ENCODE data around the gene GDPD3.
"Not testable (repeated sequence)": the region's sequence is repeated elsewhere in the genome, so short reads cannot be mapped to it uniquely, and the experiment has no call there.

Gene GDPD3

DNA sequence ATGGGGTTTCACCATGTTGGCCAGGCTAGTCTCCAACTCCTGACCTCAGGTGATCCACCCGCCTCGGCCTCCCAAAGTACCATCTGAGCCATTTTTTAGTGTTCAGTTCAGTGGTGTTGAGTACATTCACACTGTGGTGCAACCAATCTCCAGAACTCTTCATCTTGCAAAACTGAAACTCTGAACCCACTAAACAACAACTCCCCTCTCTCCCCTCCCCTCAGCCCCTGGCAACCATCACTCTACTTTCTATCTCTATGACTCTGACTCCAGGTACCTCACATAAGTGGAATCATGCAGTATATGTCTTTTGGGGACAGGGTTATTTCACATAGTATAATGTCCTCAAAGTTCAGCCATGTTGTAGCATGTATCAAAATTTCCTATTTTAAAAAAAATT, 28.4 kb upstream of the GDPD3 start:
- H3K4me1 Mint-ChIP-seq = peaks cover 13% of the 10 kb centered on the region
- DNase-seq (ENCODE audit: low spot score in 2 of 2) (no peak), ATAC-seq (replicated peaks; ENCODE audit: extremely low read depth, poor library complexity, severe bottlenecking) (no peak)
- H3K36me3 Mint-ChIP-seq (ENCODE audit: insufficient read depth) = peaks cover 2% of the 10 kb centered on the region
- no peaks in the 10 kb centered on the region for H3K9me3 Mint-ChIP-seq
- no peaks in the 10 kb centered on the region for H3K27me3 Mint-ChIP-seq
- no peak overlapping the region for H3K27ac Mint-ChIP-seq (ENCODE audit: low read depth)
- no peak overlapping the region for H3K4me3 Mint-ChIP-seq

DNA sequence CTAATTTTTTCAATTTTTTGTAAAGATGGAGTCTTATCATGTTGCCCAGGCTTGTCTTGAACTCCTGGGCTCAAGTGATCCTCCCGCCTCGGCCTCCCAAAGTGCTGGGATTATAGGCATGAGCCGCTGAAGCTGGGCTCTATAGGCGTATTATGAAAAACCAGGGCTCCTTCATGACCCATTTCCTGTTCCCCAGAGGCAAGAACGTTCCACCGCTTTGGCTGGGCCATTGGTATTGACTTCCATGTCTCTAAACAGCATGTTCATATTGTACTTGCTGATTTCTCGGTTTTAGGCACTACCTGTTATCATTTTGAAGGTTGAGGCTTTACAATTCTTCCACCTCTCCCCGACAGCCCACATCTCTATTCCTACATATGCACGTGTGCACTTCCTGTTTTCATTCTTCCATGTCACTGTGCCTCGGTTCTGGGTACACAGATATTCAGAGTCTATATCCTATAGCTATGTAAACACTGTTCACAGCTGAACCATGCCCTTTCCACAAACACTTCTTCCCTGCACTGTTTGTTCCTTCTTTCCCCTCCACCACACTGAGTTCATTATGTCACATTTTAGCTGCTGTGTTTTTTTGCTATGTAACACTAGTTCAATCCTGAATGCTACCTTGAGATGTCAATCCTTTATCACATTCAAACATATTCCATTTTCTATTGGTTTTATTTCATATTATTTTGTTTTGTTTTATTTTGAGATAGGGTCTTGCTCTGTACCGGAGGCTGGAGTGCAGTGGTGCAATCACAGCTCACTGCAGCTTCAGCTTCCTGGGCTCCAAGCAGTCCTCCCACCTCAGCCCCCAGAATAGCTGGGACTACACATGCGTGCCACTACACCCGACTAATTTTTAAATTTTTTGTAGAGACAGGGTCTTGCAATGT, 26.5 kb upstream of the GDPD3 start:
- ATAC-seq (replicated peaks; ENCODE audit: extremely low read depth, poor library complexity, severe bottlenecking) = no peak
- Mint-ChIP-seq H3K27me3 (no peaks in the 10 kb centered on the region), H3K9me3 (no peaks in the 10 kb centered on the region), H3K36me3 (ENCODE audit: insufficient read depth) (peaks cover 2% of the 10 kb centered on the region), H3K27ac (ENCODE audit: low read depth) (no peak overlapping the region), H3K4me3 (no peak overlapping the region), H3K4me1 (peaks cover 13% of the 10 kb centered on the region)
- DNase-seq (ENCODE audit: low spot score in 2 of 2) = no peak

DNA sequence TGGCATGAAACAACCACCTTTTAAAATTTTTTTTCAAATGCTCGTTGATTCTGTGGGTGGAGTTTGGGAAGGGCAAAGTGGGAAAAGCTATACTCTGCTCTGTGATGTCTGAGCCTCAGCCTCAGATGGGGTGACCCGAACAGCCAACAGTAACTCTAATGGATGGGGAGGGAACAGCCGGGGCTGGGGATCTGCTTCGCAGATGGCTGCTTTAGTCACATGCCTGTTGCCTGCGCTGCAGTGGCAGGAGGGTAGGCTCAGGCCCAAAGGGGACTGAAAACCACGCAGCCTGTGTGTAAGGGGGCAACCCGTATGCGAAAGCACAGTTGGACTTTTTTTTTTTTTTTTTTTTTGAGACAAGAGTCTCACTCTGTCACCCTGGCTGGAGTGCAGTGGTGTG, 24.6 kb upstream of the GDPD3 start:
- Mint-ChIP-seq H3K27me3 (no peaks in the 10 kb centered on the region), H3K27ac (ENCODE audit: low read depth) (no peak overlapping the region), H3K4me3 (no peak overlapping the region), H3K9me3 (no peaks in the 10 kb centered on the region), H3K4me1 (peaks cover 6% of the 10 kb centered on the region), H3K36me3 (ENCODE audit: insufficient read depth) (peaks cover 2% of the 10 kb centered on the region)
- DNase-seq (ENCODE audit: low spot score in 2 of 2) (no peak), ATAC-seq (replicated peaks; ENCODE audit: extremely low read depth, poor library complexity, severe bottlenecking) (no peak)

DNA sequence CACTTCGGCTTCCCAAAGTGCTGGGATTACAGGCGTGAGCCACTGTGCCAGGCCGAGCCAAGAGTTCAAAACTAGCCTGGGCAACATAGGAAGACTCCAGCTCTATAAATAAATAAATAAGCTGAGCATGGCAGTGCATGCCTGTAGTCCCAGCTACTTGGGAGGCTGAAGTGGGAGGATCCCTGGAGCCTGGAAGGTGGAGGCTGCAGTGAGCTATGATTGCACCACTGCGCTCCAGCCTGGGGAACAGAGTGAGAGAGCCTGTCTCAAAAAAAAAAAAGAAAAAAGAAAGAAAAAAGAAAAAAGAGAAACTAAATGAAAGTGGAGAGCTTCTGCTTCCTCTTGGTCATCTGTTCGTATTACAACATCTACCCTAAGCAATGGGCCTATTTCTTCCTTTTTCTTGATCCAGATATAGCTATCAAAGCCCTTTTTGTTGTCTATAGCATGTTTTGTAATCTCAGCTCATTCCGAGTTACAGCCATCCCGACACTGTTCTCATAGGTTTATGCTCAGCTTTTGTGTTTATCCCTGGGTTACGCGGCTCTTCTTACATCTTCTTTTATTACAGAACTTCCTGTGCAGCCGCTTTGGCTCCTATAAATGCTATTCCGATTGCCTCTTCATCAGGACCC, 23.8 kb upstream of the GDPD3 start:
- no peak for ATAC-seq (replicated peaks; ENCODE audit: extremely low read depth, poor library complexity, severe bottlenecking)
- DNase-seq (ENCODE audit: low spot score in 2 of 2) = no peak
- H3K36me3 Mint-ChIP-seq (ENCODE audit: insufficient read depth) = peaks cover 5% of the 10 kb centered on the region
- no peak overlapping the region for H3K27ac Mint-ChIP-seq (ENCODE audit: low read depth)
- H3K9me3 Mint-ChIP-seq = no peaks in the 10 kb centered on the region
- H3K27me3 Mint-ChIP-seq = no peaks in the 10 kb centered on the region
- H3K4me1 Mint-ChIP-seq = peaks cover 6% of the 10 kb centered on the region
- no peak overlapping the region for H3K4me3 Mint-ChIP-seq

DNA sequence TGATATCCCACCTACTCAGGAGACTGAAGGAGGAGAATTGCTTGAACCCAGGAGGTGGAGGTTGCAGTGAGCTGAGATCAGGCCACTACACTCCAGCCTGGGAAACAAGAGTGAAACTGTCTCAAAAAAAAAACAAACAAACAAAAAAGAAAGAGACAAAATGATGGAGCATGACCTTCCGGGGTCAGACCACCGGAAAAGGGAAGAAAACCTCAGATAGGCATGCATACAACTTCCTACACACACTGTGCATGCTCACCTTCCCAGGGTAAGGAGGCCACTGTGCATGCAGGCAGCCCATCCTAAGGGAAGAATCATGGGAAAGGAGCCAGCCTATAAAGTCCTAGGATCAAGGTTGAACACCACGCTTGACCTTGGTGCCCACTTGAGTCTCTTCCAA, 19.3 kb upstream of the GDPD3 start:
- Mint-ChIP-seq H3K27ac (ENCODE audit: low read depth) (no peak overlapping the region), H3K36me3 (ENCODE audit: insufficient read depth) (peaks cover 6% of the 10 kb centered on the region), H3K9me3 (no peaks in the 10 kb centered on the region), H3K4me3 (no peak overlapping the region), H3K27me3 (no peaks in the 10 kb centered on the region), H3K4me1 (no peaks in the 10 kb centered on the region)
- DNase-seq (ENCODE audit: low spot score in 2 of 2) (no peak), ATAC-seq (replicated peaks; ENCODE audit: extremely low read depth, poor library complexity, severe bottlenecking) (no peak)

DNA sequence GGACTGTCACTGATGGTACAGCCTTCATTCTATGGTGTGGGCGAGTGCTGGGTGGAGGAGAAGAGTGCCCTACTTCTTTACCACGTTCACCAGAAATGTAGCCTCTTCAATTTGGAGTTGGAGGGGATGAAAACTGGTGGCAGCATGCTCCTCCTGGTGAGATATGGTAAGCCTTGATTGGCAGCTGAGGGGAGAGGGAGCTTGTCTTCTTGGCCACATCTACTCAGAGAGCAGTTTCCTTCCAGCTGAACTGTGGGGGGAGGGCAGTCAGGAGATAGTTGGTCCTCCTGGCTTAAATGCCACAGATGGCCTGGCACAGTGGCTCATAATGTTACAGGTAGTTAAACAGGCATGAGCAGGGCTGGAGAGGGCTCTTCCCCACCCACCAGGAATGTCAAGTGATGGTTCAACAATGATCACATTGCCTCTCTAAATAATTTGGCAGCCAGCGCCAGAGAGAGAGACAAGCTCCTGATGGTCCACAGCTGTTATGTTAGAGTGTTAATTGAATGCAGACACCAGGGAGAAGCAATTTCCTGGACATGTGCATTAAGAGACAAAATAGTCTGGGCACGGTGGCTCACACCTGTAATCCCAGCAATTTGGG, 18.6 kb upstream of the GDPD3 start:
- no peaks in the 10 kb centered on the region for H3K4me1 Mint-ChIP-seq

DNA sequence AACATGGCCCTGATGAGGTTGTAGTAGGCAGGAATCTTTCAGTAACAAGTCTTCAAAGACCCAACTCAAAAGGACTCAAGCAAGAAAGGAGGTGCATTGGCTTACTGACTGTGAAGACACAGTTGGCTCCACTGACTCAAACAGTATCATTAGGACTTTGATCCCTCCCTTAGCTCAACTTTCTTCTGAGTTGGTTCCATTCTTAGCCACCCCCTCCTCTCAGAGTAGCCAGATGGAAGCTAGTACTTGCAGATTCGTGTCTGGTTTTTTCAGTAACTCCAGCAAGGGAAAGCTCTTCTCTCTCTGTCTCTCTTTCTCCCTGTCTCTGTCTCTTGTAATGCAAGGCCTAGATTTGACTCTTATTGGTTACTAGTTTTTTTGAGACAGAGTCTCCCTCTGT, 14.7 kb upstream of the GDPD3 start:
- ATAC-seq (replicated peaks; ENCODE audit: extremely low read depth, poor library complexity, severe bottlenecking) = no peak
- Mint-ChIP-seq H3K27ac (ENCODE audit: low read depth) (no peak overlapping the region), H3K27me3 (no peaks in the 10 kb centered on the region), H3K9me3 (no peaks in the 10 kb centered on the region), H3K4me3 (no peak overlapping the region), H3K4me1 (no peaks in the 10 kb centered on the region), H3K36me3 (ENCODE audit: insufficient read depth) (peaks cover 6% of the 10 kb centered on the region)
- DNase-seq (ENCODE audit: low spot score in 2 of 2) = no peak

More for the DNA sequence above, 18.6 kb upstream of the GDPD3 start:
- H3K27me3 Mint-ChIP-seq = no peaks in the 10 kb centered on the region
- H3K4me3 Mint-ChIP-seq = no peak overlapping the region
- DNase-seq (ENCODE audit: low spot score in 2 of 2) = no peak
- no peak overlapping the region for H3K27ac Mint-ChIP-seq (ENCODE audit: low read depth)
- no peaks in the 10 kb centered on the region for H3K9me3 Mint-ChIP-seq
- H3K36me3 Mint-ChIP-seq (ENCODE audit: insufficient read depth) = peaks cover 6% of the 10 kb centered on the region
- ATAC-seq (replicated peaks; ENCODE audit: extremely low read depth, poor library complexity, severe bottlenecking) = no peak

DNA sequence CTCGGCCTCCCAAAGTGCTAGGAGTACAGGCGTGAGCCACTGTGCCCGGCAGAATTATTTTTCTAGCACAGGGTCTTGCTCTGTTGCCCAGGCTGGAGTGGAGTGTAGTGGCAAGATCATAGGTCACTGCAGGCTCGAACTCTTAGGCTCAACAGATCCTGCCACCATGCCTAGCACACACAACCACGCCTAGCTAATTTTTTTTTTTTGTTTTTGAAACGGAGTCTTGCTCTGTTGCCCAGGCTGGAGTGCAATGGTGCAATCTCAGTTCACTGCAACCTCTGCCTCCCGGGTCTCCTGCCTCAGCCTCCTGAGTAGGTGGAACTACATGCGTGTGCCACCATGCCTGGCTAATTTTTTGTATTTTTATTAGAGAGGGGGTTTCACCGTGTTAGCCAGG, 12.4 kb upstream of the GDPD3 start:
- not testable (repeated sequence) for H3K27ac Mint-ChIP-seq (ENCODE audit: low read depth); H3K4me3 Mint-ChIP-seq; H3K4me1 Mint-ChIP-seq; DNase-seq (ENCODE audit: low spot score in 2 of 2); H3K9me3 Mint-ChIP-seq; ATAC-seq (replicated peaks; ENCODE audit: extremely low read depth, poor library complexity, severe bottlenecking); H3K27me3 Mint-ChIP-seq; H3K36me3 Mint-ChIP-seq (ENCODE audit: insufficient read depth)

DNA sequence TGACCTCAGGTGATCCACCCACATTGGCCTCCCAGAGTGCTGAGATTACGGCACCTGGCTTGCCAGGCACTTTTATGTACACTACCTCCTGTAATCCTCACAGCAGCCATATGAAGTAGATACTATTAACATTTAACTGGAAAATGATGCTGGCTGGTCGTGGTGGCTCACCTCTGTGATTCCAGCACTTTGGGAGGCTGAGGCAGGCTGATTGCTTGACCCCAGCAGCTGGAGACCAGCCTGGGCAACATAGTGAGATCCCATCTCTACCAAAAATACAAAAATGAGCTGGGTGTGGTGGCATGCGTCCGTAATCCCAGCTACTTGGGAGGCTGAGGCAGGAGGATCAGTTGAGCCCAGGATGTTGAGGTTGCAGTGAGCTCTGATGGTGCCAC, 11.6 kb upstream of the GDPD3 start:
- Mint-ChIP-seq H3K4me1 (peaks cover 13% of the 10 kb centered on the region), H3K9me3 (no peaks in the 10 kb centered on the region), H3K27ac (ENCODE audit: low read depth) (no peak overlapping the region), H3K36me3 (ENCODE audit: insufficient read depth) (peaks cover 1% of the 10 kb centered on the region), H3K27me3 (no peaks in the 10 kb centered on the region), H3K4me3 (no peak overlapping the region)
- DNase-seq (ENCODE audit: low spot score in 2 of 2) = no peak
- ATAC-seq (replicated peaks; ENCODE audit: extremely low read depth, poor library complexity, severe bottlenecking) = no peak

DNA sequence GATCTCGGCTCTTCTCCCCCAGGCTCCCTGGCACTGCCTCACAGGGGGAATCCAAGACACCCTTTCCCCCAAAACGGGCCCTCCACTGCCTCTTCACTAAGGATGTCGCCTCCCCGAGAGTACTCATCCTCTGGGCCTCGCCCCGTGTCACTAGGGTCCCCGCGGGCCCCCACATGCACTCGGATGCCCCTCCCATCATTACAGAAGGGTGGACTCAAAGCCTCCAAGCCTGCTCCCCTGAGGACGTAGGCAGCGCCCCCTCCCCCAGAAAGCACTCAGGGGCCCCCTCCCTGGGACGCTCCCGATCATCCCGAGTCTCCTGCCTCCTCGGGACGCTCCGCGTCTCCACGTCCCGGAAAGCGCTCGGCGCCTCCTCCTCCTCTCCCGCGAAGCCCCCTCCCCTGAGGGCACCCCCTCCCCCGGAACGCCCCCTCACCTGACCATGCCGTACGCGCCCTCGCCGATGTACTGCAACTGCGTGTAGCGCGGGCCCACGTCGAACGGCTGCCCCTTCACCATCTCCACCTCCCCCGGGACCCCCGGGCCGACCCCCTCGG, 9.3 kb upstream of the GDPD3 start:
- Mint-ChIP-seq H3K4me3 (peak overlapping the region; percentile 82), H3K9me3 (no peaks in the 10 kb centered on the region), H3K27ac (ENCODE audit: low read depth) (peak overlapping the region; percentile 71), H3K36me3 (ENCODE audit: insufficient read depth) (peaks cover 7% of the 10 kb centered on the region), H3K27me3 (no peaks in the 10 kb centered on the region), H3K4me1 (peaks cover 15% of the 10 kb centered on the region)
- DNase-seq (ENCODE audit: low spot score in 2 of 2) = no peak
- ATAC-seq (replicated peaks; ENCODE audit: extremely low read depth, poor library complexity, severe bottlenecking) = peak; percentile 54

DNA sequence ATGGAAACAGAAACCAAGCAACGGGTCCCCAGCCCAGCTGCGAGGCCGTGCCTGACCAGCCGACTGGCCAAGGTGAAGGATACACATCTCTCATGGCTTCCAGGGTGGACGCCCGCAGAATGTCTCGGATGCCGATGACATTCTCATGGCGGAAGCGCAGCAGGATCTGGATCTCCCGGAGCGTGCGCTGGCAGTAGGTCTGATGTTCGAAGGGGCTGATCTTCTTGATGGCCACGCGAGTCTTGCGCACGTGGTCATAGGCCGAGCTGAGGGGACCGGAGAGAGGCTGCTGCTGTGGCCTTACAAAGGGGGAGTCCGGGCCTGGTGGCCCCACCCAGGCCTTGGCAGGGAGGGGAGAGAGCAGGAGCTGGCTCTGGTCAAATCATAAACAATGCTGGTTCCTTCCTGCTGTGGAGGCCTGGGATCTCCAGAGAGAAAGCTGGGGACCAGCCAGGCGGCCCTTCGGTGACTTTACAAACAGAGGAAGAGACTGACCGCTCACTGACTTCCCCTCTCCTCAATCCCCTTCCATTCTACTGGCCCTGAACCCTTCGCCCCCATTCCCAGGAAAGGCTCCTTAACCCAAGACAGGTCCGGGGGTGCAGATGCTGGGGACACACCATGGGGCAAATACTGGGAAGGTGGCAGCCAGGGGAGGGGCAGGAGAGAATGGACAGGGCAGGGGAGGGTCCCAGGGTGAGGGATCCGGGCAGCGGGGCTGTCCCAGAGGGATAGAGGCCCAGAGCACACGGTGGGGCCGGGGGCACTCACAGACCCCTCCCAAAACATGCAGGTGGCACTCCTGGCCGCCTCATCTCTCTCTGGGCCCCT, 8.6 kb upstream of the GDPD3 start:
- Mint-ChIP-seq H3K27ac (ENCODE audit: low read depth) (peak overlapping the region; percentile 71), H3K9me3 (no peaks in the 10 kb centered on the region), H3K27me3 (no peaks in the 10 kb centered on the region), H3K4me3 (peak overlapping the region; percentile 82), H3K36me3 (ENCODE audit: insufficient read depth) (peaks cover 7% of the 10 kb centered on the region), H3K4me1 (peaks cover 15% of the 10 kb centered on the region)
- no peak for ATAC-seq (replicated peaks; ENCODE audit: extremely low read depth, poor library complexity, severe bottlenecking)
- no peak for DNase-seq (ENCODE audit: low spot score in 2 of 2)
